Middle frontal gyrus (tissue), 1 donor: ENCODE measurements around the gene PABPC5.

ENCODE experiments used
- DNase-seq: peaks from one replicate; pipeline ENCODE4 v3.0.0-alpha.2; 2015; ENCODE audit warnings: low spot score; ENCODE audit errors: extremely low spot score

Gene PABPC5

DNA sequence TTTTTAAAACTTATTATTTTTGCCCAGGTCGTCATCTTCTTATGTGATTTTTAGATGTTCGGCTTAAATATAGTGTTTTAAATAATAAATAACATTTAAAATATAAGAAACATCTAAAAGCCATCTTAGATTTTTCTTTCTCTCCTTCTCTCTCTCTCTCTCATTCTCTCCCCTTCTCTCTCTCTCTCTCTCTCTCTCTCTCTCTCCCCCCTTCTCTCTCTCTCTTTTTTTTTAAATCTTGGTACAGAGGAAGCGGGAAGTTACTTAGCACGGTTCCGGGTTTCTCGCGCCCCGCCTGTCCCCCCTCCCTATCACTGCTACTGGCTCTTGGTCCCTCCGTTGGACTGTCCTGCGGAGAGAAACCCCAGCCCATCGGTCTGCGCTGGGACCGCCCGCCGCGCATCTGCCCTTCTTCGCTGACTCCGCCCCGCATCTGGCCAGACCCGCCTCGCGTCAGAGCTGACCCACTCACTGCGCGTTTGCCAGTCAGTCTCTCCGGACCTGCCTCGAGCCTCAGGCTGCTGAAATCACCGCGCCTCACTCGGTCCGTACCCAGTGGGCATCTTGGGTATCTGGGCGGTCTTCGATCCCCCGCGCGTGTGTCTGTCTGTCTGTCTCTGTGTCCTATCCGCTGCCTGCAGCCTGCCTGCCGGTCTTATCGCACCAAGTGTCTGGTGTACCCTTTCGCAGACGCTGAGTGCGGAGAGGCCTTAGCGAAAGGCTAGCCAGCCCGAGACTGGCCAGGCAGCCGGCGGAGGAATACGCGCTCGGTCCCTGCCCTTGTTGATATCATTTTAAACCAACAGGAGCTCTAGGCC is at the start of gene PABPC5:
Gene PABPC5, plus strand, starts transcription at position 489 of the 818 bp plus-strand sequence. CDS start 739 bp downstream, outside the sequence.
- DNase-seq, result peak; percentile 55

DNA sequence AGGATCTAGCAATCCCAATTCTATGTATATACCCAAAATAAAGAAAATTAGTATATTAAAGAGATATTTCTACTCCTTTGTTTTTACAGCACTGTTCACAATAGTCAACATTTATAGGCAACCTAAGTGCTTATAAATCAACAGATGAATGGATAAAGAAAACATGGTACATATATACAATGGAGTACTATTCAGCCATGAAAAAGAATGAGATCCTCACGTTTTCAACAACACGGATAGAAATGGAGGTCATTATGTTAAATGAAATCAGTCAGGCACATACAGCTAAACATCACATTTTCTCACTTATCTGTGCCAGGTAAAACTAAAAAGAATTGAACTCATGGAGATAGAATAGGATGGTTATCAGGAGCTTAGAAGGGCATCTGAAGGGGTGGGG is 45.6 kb upstream of the PABPC5 start:
- no peak for DNase-seq

DNA sequence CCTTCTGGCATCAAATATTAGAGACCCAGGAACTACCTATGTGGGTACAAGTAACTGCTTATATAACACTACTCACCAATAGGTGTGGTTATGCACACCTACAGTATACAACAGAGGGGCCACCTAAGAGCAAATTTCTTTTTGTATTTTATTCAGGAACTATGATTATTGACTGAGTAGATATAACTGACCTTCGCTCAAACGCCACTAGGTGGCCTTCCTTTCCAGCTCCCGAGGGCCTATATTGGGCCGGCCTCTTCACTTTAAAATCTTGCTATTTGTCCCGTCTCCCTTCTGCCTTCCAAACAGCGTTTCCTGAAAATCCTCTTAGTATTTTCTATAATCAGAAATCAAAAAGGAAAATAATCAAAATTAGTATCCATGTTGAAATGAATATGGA is 19.9 kb upstream of the PABPC5 start:
- no peak for DNase-seq

DNA sequence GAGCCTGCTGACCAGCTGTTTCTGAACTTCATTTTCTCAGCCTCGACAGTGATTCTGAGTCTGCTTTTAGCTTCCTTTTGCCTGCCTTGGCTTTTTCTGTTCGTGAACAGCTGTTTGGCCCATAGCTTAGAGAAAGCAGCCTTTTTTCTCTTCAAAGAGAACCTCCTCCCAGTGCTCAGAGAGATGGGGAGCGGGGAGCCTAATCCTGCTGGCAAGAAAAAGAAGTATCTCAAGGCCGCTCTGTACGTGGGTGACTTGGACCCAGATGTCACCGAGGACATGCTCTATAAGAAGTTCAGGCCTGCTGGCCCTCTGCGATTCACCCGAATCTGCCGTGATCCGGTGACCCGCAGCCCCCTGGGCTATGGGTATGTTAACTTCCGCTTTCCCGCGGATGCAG is 756 bp downstream of the PABPC5 start:
- no peak for DNase-seq
